Measurements from ENCODE around the gene MDFI. TPM values are rescaled to one million over a fixed set of nuclear protein-coding genes. Genes with fewer than 3 reads are reported as not detected.

Gene MDFI
- polyA plus RNA-seq, 1 of the 3 experiments (the other 2 are of a cell fraction) = 7.0 TPM

GRCh38 chr6:41664271-41664670 is 26.0 kb downstream of the MDFI start:
- CTCF ChIA-PET = interaction anchor here (1.0 to 2.3 kb wide), 3 partner anchors 18 to 61 kb away, joined by 4 to 7 read pairs (median 5); no protein-coding TSS in a partner anchor
- no peak overlapping the region for H3K4me2 ChIP-seq
- H3K9ac ChIP-seq = no peak overlapping the region
- 51% methylated on average over 5 of the region's 5 CpGs for WGBS (ENCODE audit: low lambda C conversion rate)
- no peaks in the 10 kb centered on the region for H3K36me3 ChIP-seq (replicated peaks in 1 of 2; ENCODE audit: control insufficient read depth in 1 of 2, insufficient read depth in 2 of 2, low read length in 1 of 2)
- no peaks in the 10 kb centered on the region for H3K9me2 ChIP-seq
- H3K4me1 ChIP-seq (ENCODE audit: control insufficient read depth in 1 of 2, insufficient read depth in 2 of 2, low read depth in 1 of 2, low read length in 1 of 2) = no peaks in the 10 kb centered on the region
- H3K27me3 ChIP-seq (ENCODE audit: insufficient read depth) = peaks cover 16% of the 10 kb centered on the region; the same call in 1 of the 2 replicates
- H3K79me2 ChIP-seq (ENCODE audit: insufficient read depth) = no peaks in the 10 kb centered on the region
- no peaks in the 10 kb centered on the region for H3F3A ChIP-seq (replicated peaks; ENCODE audit: insufficient read depth)
- H3K4me3 ChIP-seq (ENCODE audit: low read depth in 2 of 2, low read length in 1 of 2) = no peak overlapping the region
- DNase-seq = no peak
- H4K20me1 ChIP-seq (ENCODE audit: insufficient read depth) = no peaks in the 10 kb centered on the region
- POLR2A ChIA-PET = no interaction called here
- no peak overlapping the region for H2AFZ ChIP-seq (ENCODE audit: low read depth)
- no peaks in the 10 kb centered on the region for H3K9me3 ChIP-seq
- TF ChIP-seq ELF1 (IDR thresholded peaks at IDR 0.05) (no peak), RCOR1 (IDR thresholded peaks at IDR 0.05; ENCODE audit: low read length) (no peak), USF1 (IDR thresholded peaks at IDR 0.05; ENCODE audit: borderline replicate concordance, low read depth) (no peak), CHD2 (IDR thresholded peaks at IDR 0.05; ENCODE audit: low read length, partially characterized antibody) (no peak), IRF3 (IDR thresholded peaks at IDR 0.05; ENCODE audit: low read depth, low read length) (no peak), JUND (IDR thresholded peaks at IDR 0.05) (no peak), EZH2phosphoT487 (IDR thresholded peaks at IDR 0.05; ENCODE audit: borderline replicate concordance, low read depth) (no peak), EP300 (IDR thresholded peaks at IDR 0.05; ENCODE audit: borderline replicate concordance in 1 of 2, low read depth in 1 of 2, low read length in 1 of 2) (no peak)
- H3K27ac ChIP-seq (ENCODE audit: low read depth in 2 of 2, low read length in 1 of 2) = no peak overlapping the region

GRCh38 chr6:41667195-41667594 is 28.9 kb downstream of the MDFI start:
- WGBS (ENCODE audit: low lambda C conversion rate) = 60% methylated on average over 1 of the region's 1 CpG
- CTCF ChIA-PET = no interaction called here

More at GRCh38 chr6:41667195-41667594, 28.9 kb downstream of the MDFI start:
- Histone ChIP-seq H3K4me1 (ENCODE audit: control insufficient read depth in 1 of 2, insufficient read depth in 2 of 2, low read depth in 1 of 2, low read length in 1 of 2) (peaks cover 0 to 2% of the 10 kb centered on the region in 2 experiments; a peak in 1 of 4 replicates), H3K27ac (ENCODE audit: low read depth in 2 of 2, low read length in 1 of 2) (no peak overlapping the region), H3K9ac (no peak overlapping the region), H4K20me1 (ENCODE audit: insufficient read depth) (no peaks in the 10 kb centered on the region), H3F3A (replicated peaks; ENCODE audit: insufficient read depth) (no peaks in the 10 kb centered on the region), H3K4me2 (no peak overlapping the region), H2AFZ (ENCODE audit: low read depth) (no peak overlapping the region), H3K9me3 (no peaks in the 10 kb centered on the region), H3K79me2 (ENCODE audit: insufficient read depth) (no peaks in the 10 kb centered on the region), H3K27me3 (ENCODE audit: insufficient read depth) (peaks cover 9% of the 10 kb centered on the region; the same call in 1 of the 2 replicates), H3K4me3 (ENCODE audit: low read depth in 2 of 2, low read length in 1 of 2) (no peak overlapping the region), H3K36me3 (replicated peaks in 1 of 2; ENCODE audit: control insufficient read depth in 1 of 2, insufficient read depth in 2 of 2, low read length in 1 of 2) (no peaks in the 10 kb centered on the region), H3K9me2 (no peaks in the 10 kb centered on the region)
- POLR2A ChIA-PET = no interaction called here
- TF ChIP-seq USF2 (IDR thresholded peaks at IDR 0.05; ENCODE audit: borderline replicate concordance, low read depth, low read length) (no peak), TAF1 (IDR thresholded peaks at IDR 0.05; ENCODE audit: borderline replicate concordance, low read depth, low read length) (no peak), SIN3A (IDR thresholded peaks at IDR 0.05; ENCODE audit: borderline replicate concordance, low read depth, low read length) (no peak), RFX5 (IDR thresholded peaks at IDR 0.05; ENCODE audit: low read length) (no peak)
- TF ChIP-seq, protein P1, sequence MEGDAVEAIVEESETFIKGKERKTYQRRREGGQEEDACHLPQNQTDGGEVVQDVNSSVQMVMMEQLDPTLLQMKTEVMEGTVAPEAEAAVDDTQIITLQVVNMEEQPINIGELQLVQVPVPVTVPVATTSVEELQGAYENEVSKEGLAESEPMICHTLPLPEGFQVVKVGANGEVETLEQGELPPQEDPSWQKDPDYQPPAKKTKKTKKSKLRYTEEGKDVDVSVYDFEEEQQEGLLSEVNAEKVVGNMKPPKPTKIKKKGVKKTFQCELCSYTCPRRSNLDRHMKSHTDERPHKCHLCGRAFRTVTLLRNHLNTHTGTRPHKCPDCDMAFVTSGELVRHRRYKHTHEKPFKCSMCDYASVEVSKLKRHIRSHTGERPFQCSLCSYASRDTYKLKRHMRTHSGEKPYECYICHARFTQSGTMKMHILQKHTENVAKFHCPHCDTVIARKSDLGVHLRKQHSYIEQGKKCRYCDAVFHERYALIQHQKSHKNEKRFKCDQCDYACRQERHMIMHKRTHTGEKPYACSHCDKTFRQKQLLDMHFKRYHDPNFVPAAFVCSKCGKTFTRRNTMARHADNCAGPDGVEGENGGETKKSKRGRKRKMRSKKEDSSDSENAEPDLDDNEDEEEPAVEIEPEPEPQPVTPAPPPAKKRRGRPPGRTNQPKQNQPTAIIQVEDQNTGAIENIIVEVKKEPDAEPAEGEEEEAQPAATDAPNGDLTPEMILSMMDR (IDR thresholded peaks at IDR 0.05) = no peak
- DNase-seq = no peak

Measured in SK-N-SH (cell line).